Gastrocnemius medialis (tissue), 4 donors: ENCODE measurements around the gene UHRF1. TPM values are rescaled to one million over a fixed set of nuclear protein-coding genes. Genes with fewer than 3 reads are reported as not detected.

Experiments
- ATAC-seq, 2 donors: fragments of 150-250 bp; one replicate each; pipeline ENCODE4 v1.9.1; 2016
- DNase-seq, 2 donors: peaks; one replicate each; pipeline ENCODE4 v3.0.0-alpha.2; 2019
- H3K27ac ChIP-seq, 4 donors: fragments of 200-600 bp; sonication (generic); 1 replicate in 1 of 4; 2 replicates in 3 of 4; pipeline ENCODE4 v1.5.1; 2016 to 2018; ENCODE audit warnings: mild to moderate bottlenecking in 2 of 4, moderate library complexity in 1 of 4
- H3K27me3 ChIP-seq, 3 donors: fragments of 200-600 bp; sonication (generic) in 2 of 3; 1 replicate in 1 of 3; 2 replicates in 2 of 3; pipeline versions ENCODE4 v1.5.1 to v1.6.0; 2016 to 2019; ENCODE audit warnings: mild to moderate bottlenecking in 1 of 3, moderate library complexity in 1 of 3
- H3K36me3 ChIP-seq, 2 donors: fragments of 200-600 bp; sonication (generic) in 1 of 2; one replicate each; pipeline ENCODE4 v1.5.1; 2017 to 2018
- H3K4me1 ChIP-seq, 2 donors: fragments of 200-600 bp; sonication (generic) in 1 of 2; one replicate each; pipeline ENCODE4 v1.5.1; 2016 to 2017; ENCODE audit warnings: mild to moderate bottlenecking in 2 of 2
- H3K4me3 ChIP-seq, 4 donors: fragments of 200-600 bp; sonication (generic) in 3 of 4; 1 replicate in 1 of 4; 2 replicates in 3 of 4; pipeline ENCODE4 v1.5.1; 2016 to 2019; ENCODE audit warnings: mild to moderate bottlenecking in 2 of 4
- H3K9me3 ChIP-seq, 3 donors: fragments of 200-600 bp; sonication (generic) in 2 of 3; 1 replicate in 1 of 3; 2 replicates in 2 of 3; pipeline ENCODE4 v1.5.1; 2016 to 2019
- POLR2A ChIP-seq, 2 donors: fragments of 450-650 bp; IDR thresholded peaks; one replicate each; pipeline ENCODE4 v1.6.1; 2017; ENCODE audit warnings: antibody characterized with exemption in 2 of 2, mild to moderate bottlenecking in 2 of 2, moderate library complexity in 2 of 2
- in situ Hi-C, 4 donors: fragments of 200-750 bp; cut with MboI; loops; one replicate each; pipeline versions ENCODE4 v1.15.0 to v1.8.0; 2017; ENCODE audit warnings: low sequenced_read_pairs in 4 of 4
- intact Hi-C: fragments of 100-400 bp; cut with DNase I; formaldehyde crosslinking; loops from one replicate; pipeline ENCODE4 v1.15.1; 2023; ENCODE audit warnings: low total_unique reads
- total RNA-seq, 4 donors: library from RNA; depleted of rRNA; stranded (reverse); fragments of >200 nt; gene quantifications; one replicate each; pipeline versions ENCODE4 v1.1.0 to v1.2.3, GENCODE V29; 2016
- TF ChIP-seq, protein P1 (sequence below), 5 experiments: fragments of 450-650 bp in 3 of 5; fragments of 200-600 bp in 2 of 5; sonication (generic) in 2 of 5; IDR thresholded peaks in 4 of 5; conservative IDR thresholded peaks in 1 of 5; 1 replicate in 4 of 5; 2 replicates in 1 of 5; pipeline ENCODE4 v1.5.1; 2016 to 2019; ENCODE audit warnings: antibody characterized with exemption in 5 of 5, mild to moderate bottlenecking in 3 of 5, moderate library complexity in 3 of 5

Gene UHRF1
- total RNA-seq, 4 donors from 2014 or later, result 0.12 to 0.72 (median 0.69) TPM; not detected in 1

DNA sequence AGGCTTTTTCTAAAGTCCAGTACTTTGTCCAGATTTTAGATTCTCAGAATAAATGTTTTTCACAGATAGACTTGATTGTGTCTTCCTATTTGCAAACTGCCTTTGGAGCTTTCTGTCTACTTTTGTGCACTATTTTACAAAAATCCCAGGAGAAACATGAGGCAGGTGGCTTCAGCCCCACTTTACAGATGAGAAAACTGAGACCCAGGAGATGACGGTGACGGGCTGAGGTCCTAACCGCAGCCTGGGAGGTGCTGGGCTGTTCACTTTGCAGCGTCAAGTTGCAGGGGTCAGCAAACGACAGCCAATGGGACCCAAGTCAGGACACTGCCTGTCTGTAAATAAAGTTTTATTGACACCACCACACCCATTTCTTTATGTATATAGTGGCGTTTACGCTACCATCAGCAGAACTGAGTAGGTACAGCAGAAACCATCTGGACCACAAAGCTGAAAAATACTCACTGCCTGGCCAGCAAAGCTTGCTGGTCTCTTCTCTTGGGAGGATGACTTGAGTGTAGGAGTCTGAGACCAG lies 52.9 kb downstream of the UHRF1 start:
- DNase-seq, result no peak
- no peak for ATAC-seq
- TF ChIP-seq, protein P1, sequence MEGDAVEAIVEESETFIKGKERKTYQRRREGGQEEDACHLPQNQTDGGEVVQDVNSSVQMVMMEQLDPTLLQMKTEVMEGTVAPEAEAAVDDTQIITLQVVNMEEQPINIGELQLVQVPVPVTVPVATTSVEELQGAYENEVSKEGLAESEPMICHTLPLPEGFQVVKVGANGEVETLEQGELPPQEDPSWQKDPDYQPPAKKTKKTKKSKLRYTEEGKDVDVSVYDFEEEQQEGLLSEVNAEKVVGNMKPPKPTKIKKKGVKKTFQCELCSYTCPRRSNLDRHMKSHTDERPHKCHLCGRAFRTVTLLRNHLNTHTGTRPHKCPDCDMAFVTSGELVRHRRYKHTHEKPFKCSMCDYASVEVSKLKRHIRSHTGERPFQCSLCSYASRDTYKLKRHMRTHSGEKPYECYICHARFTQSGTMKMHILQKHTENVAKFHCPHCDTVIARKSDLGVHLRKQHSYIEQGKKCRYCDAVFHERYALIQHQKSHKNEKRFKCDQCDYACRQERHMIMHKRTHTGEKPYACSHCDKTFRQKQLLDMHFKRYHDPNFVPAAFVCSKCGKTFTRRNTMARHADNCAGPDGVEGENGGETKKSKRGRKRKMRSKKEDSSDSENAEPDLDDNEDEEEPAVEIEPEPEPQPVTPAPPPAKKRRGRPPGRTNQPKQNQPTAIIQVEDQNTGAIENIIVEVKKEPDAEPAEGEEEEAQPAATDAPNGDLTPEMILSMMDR (IDR thresholded peaks at IDR 0.05 in 4 of 5, conservative IDR thresholded peaks at IDR 0.05 in 1 of 5), result no peak
- TF ChIP-seq POLR2A (IDR thresholded peaks at IDR 0.05), result no peak
- H3K4me3 ChIP-seq, result no peak overlapping the region
- in situ Hi-C loops (no loop called here), intact Hi-C loops (no loop called here)
- H3K36me3 ChIP-seq, result no peaks in the 10 kb centered on the region
- H3K9me3 ChIP-seq, result no peaks in the 10 kb centered on the region
- H3K27ac ChIP-seq, result no peak overlapping the region
- H3K4me1 ChIP-seq, result no peaks in the 10 kb centered on the region
- H3K27me3 ChIP-seq, result no peaks in the 10 kb centered on the region

- no peak overlapping the region for H3K27ac ChIP-seq
- H3K4me3 ChIP-seq, result no peak overlapping the region
- no peaks in the 10 kb centered on the region for H3K27me3 ChIP-seq
- H3K4me1 ChIP-seq, result peaks cover 8 to 9% of the 10 kb centered on the region in 2 donors
- in situ Hi-C loops (no loop called here), intact Hi-C loops (no loop called here)
- no peak for TF ChIP-seq POLR2A (IDR thresholded peaks at IDR 0.05)
- TF ChIP-seq, protein P1 (IDR thresholded peaks at IDR 0.05 in 4 of 5, conservative IDR thresholded peaks at IDR 0.05 in 1 of 5), result no peak
- no peaks in the 10 kb centered on the region for H3K36me3 ChIP-seq
- no peaks in the 10 kb centered on the region for H3K9me3 ChIP-seq
- DNase-seq (no peak), ATAC-seq (no peak)
These were observed 55.8 kb downstream of the UHRF1 start for GRCh38 chr19:4965061-4965460.

- DNase-seq (no peak), ATAC-seq (no peak)
- Histone ChIP-seq H3K4me1 (peaks cover 20 to 21% of the 10 kb centered on the region in 2 donors), H3K36me3 (no peaks in the 10 kb centered on the region), H3K4me3 (no peak overlapping the region), H3K27ac (no peak overlapping the region), H3K9me3 (no peaks in the 10 kb centered on the region), H3K27me3 (no peaks in the 10 kb centered on the region)
- intact Hi-C loops (no loop called here), in situ Hi-C loops (no loop called here)
- no peak for TF ChIP-seq POLR2A (IDR thresholded peaks at IDR 0.05)
- TF ChIP-seq, protein P1 (IDR thresholded peaks at IDR 0.05 in 4 of 5, conservative IDR thresholded peaks at IDR 0.05 in 1 of 5), result no peak
These were observed 57.3 kb downstream of the UHRF1 start for GRCh38 chr19:4966591-4966990.

GRCh38 chr19:4967738-4968461 lies 58.6 kb downstream of the UHRF1 start:
- ATAC-seq (no peak), DNase-seq (no peak)
- intact Hi-C loops, result no loop called here
- no peak for TF ChIP-seq POLR2A (IDR thresholded peaks at IDR 0.05)
- TF ChIP-seq, protein P1 (IDR thresholded peaks at IDR 0.05 in 4 of 5, conservative IDR thresholded peaks at IDR 0.05 in 1 of 5), result no peak
- Histone ChIP-seq H3K4me1 (peaks cover 34% of the 10 kb centered on the region in 2 donors), H3K4me3 (peak overlapping the region; percentile 37 to 62 (median 41)), H3K36me3 (no peaks in the 10 kb centered on the region), H3K9me3 (no peaks in the 10 kb centered on the region), H3K27ac (peak overlapping the region; percentile 70 to 87 (median 75)), H3K27me3 (no peaks in the 10 kb centered on the region)
- in situ Hi-C loops, result no loop called here
